ENCODE data around the gene NT5C1B. TPM values are rescaled to one million over a fixed set of nuclear protein-coding genes. Genes with fewer than 3 reads are reported as not detected.

Gene NT5C1B
- not detected for polyA plus RNA-seq (2012; ENCODE audit: insufficient read length, low read depth)

DNA sequence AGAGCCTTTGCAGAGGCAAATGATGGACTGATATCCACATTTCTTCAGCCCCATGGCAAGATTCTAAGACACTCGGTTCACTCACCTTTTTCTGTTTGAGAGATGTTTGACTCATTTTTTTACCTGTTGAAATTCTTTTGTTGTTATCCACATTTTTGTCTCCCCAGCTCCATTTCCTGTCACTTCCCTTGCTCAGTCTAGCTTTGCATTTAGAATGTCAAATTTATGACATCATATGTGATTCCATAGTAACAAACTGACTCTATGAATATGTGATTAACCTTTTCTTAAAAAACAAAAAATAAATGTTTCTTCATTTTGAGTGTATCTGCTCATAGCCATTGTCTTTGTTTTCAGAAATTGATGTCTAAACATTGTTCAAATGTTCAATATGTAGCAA lies at the start of gene NT5C1B:
Gene NT5C1B (minus strand): TSS at position 216 of the 400 bp plus-strand sequence. CDS start 101 bp downstream, at position 115.
- no peak for TF ChIP-seq FOXP2 (optimal IDR thresholded peaks at IDR 0.05; ENCODE audit: borderline replicate concordance, extremely low read depth, extremely low read length, insufficient read depth)
- no peak for TF ChIP-seq SIN3A (IDR thresholded peaks at IDR 0.05; ENCODE audit: borderline replicate concordance, insufficient read depth, low read length)

DNA sequence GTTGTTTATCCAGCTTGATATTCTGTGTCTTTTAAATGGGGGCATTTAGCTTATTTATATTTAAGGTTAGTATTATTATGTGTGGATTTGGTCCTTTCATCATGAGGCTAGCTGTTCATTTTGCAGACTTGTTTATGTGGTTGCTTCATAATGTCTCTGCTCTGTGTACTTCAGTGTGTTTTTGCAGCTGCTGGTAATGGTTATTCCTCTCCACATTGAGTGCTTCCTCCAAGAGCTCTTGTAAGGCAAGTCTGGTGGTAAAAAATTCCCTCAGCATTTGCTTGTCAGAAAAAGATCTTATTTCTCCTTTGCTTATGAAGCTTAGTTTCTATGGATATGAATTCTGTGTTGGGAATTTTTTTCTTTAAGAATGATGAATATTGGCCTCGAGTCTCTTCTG lies 47.8 kb upstream of the NT5C1B start:
- TF ChIP-seq FOXP2 (optimal IDR thresholded peaks at IDR 0.05; ENCODE audit: borderline replicate concordance, extremely low read depth, extremely low read length, insufficient read depth) (no peak), SIN3A (IDR thresholded peaks at IDR 0.05; ENCODE audit: borderline replicate concordance, insufficient read depth, low read length) (no peak), REST (IDR thresholded peaks at IDR 0.05; ENCODE audit: insufficient read depth in 1 of 2, low read depth in 2 of 2, low read length in 2 of 2) (no peak), POLR2AphosphoS5 (IDR thresholded peaks at IDR 0.05; ENCODE audit: low read depth, low read length) (no peak), TAF1 (IDR thresholded peaks at IDR 0.05; ENCODE audit: borderline replicate concordance, insufficient read depth, low read length) (no peak)

DNA sequence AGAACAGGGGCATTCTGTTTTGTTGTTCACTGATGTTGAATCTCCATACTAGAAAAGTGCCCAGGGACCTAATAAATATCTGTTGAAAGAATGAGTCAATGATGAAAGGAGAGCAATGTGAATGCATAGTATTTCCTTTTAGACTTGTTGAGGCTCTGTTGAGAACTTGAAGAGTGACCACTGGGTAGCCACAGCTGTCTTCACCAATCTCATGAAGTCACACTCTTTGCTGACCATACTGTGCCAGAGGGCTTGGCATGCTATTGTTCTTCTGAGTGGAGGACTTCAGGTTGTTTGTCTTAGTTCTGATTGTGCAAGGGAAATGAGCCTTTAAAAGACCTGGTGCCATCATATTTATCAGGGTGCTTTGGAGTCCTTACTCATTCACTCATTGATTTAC lies 41.6 kb upstream of the NT5C1B start:
- TF ChIP-seq FOXP2 (optimal IDR thresholded peaks at IDR 0.05; ENCODE audit: borderline replicate concordance, extremely low read depth, extremely low read length, insufficient read depth) (no peak), TAF1 (IDR thresholded peaks at IDR 0.05; ENCODE audit: borderline replicate concordance, insufficient read depth, low read length) (no peak), REST (IDR thresholded peaks at IDR 0.05; ENCODE audit: insufficient read depth in 1 of 2, low read depth in 2 of 2, low read length in 2 of 2) (no peak), POLR2AphosphoS5 (IDR thresholded peaks at IDR 0.05; ENCODE audit: low read depth, low read length) (no peak), SIN3A (IDR thresholded peaks at IDR 0.05; ENCODE audit: borderline replicate concordance, insufficient read depth, low read length) (no peak)

GRCh38 chr2:18630541-18630940 lies 41.2 kb upstream of the NT5C1B start:
- TF ChIP-seq SIN3A (IDR thresholded peaks at IDR 0.05; ENCODE audit: borderline replicate concordance, insufficient read depth, low read length) (no peak), TAF1 (IDR thresholded peaks at IDR 0.05; ENCODE audit: borderline replicate concordance, insufficient read depth, low read length) (no peak), FOXP2 (optimal IDR thresholded peaks at IDR 0.05; ENCODE audit: borderline replicate concordance, extremely low read depth, extremely low read length, insufficient read depth) (no peak), REST (IDR thresholded peaks at IDR 0.05; ENCODE audit: insufficient read depth in 1 of 2, low read depth in 2 of 2, low read length in 2 of 2) (no peak), POLR2AphosphoS5 (IDR thresholded peaks at IDR 0.05; ENCODE audit: low read depth, low read length) (no peak)

DNA sequence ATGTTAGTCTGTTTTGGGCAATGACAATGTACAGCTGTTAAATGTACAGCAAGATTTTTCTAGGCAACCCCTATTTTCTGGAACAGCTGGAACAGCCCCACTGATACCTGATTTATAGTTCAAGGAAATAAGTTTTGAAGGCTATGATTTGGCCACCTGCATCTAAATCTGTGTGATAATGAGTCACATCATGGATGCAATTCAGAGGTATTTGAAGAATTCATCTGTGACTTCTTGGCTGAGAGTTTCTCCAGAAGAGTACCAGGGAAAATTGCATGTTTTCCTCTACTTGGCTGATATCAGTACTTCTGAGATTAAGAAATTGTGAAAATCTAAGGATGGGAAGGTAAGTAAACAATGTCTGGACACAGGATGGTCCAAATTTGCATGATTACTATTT lies 40.7 kb upstream of the NT5C1B start:
- TF ChIP-seq REST (IDR thresholded peaks at IDR 0.05; ENCODE audit: insufficient read depth in 1 of 2, low read depth in 2 of 2, low read length in 2 of 2) = no peak
- TF ChIP-seq TAF1 (IDR thresholded peaks at IDR 0.05; ENCODE audit: borderline replicate concordance, insufficient read depth, low read length) = no peak
- TF ChIP-seq SIN3A (IDR thresholded peaks at IDR 0.05; ENCODE audit: borderline replicate concordance, insufficient read depth, low read length) = no peak
- TF ChIP-seq FOXP2 (optimal IDR thresholded peaks at IDR 0.05; ENCODE audit: borderline replicate concordance, extremely low read depth, extremely low read length, insufficient read depth) = no peak
- TF ChIP-seq POLR2AphosphoS5 (IDR thresholded peaks at IDR 0.05; ENCODE audit: low read depth, low read length) = no peak

All from PFSK-1 (cell line).